Activated CD4-positive, alpha-beta T cell treated with anti-CD3 and anti-CD28 coated beads, Interleukin-2, amount 50 U/mL, for 48 hours (primary cell): ENCODE results near the gene ERG.

ENCODE experiments used
- DNase-seq, 2 experiments: peaks; one replicate each; pipeline ENCODE4 v3.0.0-alpha.2; 2020

Gene ERG

DNA sequence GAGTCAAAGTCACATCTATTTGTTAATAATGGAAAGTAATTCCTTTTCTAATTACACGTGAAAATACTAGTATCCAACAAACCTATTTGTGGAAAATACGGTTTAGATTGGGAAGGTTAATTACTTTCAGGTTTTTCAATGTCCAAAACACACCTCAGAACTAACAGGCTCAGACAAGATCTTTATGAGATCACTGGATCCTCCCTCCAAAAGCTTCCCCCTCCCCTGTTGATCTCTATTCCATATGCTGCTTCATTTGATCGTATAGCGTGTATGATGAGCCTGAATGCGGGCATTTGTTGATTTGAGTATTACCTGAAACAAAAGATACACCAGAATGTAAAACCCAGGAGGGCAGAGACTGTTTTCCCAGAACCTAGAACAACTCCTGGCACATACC is 26.5 kb downstream of the ERG start:
- no peak for DNase-seq

- DNase-seq: no peak
Measured at GRCh38 chr21:38470755-38471154, 27.5 kb downstream of the ERG start.

- no peak for DNase-seq
Measured at GRCh38 chr21:38469642-38470041, 28.6 kb downstream of the ERG start.

GRCh38 chr21:38468989-38469388 is 29.3 kb downstream of the ERG start:
- DNase-seq: no peak

DNA sequence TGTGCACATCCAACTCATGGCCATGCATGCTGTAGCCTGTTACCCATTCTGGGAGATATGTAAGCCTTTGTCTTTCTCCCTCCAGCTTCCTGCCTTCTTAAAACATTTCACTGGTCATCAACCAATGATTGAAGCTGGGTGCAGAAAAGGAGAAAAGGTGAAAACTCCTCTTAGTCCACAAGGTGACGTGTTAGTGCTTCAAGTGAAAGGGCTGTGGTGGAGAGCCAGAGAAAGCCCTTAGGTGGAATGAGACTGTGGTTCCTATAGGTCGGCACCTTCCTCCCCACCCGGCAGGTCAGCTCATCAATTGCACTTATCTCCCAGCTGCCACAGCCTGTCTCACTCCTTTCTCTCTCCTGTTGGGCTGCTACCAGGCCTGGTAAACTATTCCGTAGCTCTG is 30.4 kb downstream of the ERG start:
- DNase-seq: no peak

DNA sequence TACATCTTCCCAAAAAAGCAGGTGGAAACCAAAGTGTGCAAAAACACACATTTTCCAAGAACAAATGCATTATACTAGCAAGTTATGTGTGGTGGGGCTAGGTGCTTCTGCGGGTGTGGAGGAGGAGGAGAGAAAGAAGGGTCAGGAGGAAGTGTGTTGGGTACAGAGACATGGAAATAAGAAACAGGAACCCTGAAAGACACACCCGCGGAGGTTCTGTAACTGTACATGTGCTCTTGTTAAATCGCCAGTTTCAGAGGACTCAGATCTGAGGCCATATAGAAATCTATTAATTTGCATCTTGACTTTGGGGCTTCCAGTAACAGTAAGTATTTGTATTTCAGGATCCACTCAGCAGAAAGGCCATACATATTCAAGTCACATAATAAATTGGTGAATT is 30.9 kb downstream of the ERG start:
- DNase-seq: no peak

- DNase-seq: no peak
Measured at GRCh38 chr21:38460171-38460742, 38.0 kb downstream of the ERG start.

- no peak for DNase-seq
Measured at GRCh38 chr21:38459490-38459889, 38.8 kb downstream of the ERG start.

- DNase-seq: no peak
Measured at GRCh38 chr21:38455403-38455802, 42.9 kb downstream of the ERG start.

- DNase-seq: no peak
Measured at GRCh38 chr21:38454702-38455101, 43.6 kb downstream of the ERG start.

DNA sequence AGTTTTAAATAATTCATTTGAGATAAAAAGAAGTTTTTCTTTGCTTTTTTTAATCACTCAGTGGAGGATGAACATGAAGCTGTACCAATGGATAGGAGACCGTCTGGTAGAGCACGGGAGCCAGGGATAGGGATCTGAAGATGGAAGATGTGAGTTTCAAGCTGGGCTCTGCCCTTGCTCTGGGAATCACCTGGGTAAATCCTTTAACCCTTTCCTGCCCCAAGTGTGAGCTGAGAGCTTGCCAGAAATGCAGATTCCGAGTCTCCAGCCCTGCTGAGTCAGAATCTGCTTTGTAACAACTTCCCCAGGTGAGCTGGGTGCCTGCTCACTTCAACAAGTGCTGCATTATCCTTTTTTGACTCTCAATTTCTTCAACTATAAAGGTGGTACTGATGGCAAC is 44.1 kb downstream of the ERG start:
- no peak for DNase-seq

GRCh38 chr21:38448671-38449385 is 49.4 kb downstream of the ERG start:
- no peak for DNase-seq

DNA sequence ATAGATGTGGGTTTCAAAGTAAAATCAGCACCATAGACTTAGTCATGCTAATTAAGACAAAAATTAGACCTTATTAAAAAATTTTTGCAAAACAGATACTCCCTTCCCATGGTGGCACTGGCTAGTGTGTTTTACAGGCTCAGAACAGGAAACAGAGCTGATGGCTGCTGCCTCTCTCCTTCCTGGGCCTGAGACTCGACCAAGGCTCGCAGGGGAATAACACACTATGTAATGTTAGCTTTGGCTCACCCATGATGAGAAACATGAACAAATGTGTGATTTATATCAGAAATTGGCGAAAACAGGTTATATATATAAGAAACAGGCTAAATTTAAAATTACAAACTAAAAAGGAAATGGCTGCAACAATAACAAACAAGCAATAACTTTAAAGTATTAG is 50.7 kb downstream of the ERG start:
- no peak for DNase-seq

DNA sequence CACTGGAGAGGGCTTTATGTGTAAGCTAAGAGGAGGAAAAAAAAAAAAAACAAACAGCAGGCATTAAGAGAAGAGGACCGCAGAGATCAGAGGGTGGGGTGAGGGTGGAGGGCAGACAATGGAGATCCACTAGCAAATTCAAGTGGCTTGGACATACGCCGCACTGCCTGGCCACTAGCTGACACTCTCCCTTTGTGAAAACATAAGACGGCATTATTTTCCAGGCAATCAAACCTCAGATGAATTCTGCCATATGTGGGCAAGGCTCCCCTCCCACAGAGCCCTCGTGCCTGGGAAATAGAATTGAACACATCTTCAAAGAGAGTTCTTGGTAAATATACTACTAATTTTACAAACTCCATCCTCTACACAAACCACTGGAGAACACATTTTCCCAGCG is 53.6 kb downstream of the ERG start:
- DNase-seq: no peak

GRCh38 chr21:38443110-38443509 is 55.2 kb downstream of the ERG start:
- no peak for DNase-seq

- no peak for DNase-seq
Measured at GRCh38 chr21:38441153-38441552, 57.1 kb downstream of the ERG start.

DNA sequence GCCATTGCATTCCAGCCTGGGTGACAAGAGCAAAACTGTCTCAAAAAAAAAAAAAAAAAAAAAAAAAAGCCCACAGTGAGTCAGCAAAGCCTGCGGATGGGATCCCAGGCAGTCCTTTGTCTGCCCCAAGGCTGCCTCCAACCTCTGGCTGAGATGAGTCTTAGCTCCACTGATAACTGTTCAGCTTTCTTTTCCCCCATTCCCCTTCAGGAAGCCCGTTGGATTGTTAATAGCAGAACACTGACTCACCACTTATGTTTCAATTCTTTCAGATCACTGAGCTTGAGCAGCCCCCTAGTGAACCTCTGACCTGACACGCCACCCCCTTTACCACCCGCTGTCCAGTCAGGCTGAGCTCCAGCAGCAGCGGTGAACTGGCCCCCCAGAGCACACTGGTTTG is 57.5 kb downstream of the ERG start:
- DNase-seq: no peak

DNA sequence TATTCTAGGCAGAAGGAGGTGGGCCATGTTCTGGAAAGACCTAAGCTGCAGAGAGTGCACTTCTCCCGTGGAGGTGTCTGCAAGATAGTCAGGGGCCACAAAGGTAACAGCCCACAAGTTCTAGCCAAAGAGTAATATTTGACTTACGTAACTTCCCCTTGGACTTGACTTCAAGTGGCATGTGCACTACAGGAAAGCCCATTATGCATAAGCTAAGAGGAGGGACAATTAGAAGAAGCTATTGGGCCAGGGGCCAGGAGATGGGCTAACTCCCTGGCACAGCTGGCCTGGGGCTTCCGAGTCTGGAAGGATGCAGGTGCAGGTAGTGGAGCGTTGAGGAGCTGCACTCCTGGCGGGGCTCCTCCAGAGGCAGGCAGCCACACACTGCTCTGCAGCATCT is 58.3 kb downstream of the ERG start:
- no peak for DNase-seq

- no peak for DNase-seq
Measured at GRCh38 chr21:38439426-38439825, 58.9 kb downstream of the ERG start.

GRCh38 chr21:38438462-38438893 is 59.8 kb downstream of the ERG start:
- no peak for DNase-seq

DNA sequence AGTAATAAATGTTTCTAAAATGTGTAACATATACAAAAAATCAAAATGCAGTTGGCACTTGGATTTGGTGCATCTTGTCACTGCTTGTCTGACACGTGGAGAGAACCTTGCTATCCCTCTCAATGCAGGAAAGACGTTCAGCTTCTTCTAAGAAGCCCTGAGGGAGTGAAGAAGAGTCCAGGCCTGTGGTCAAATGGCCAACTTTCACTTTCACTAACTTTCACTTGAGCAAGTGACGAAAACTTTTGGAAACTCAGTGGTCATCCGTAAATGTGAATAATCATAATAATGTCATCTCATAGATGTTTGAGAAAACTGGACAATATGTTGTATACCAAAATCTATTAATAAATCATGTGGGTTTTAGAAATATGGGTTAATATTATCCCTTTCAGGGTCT is 61.9 kb downstream of the ERG start:
- DNase-seq: no peak

DNA sequence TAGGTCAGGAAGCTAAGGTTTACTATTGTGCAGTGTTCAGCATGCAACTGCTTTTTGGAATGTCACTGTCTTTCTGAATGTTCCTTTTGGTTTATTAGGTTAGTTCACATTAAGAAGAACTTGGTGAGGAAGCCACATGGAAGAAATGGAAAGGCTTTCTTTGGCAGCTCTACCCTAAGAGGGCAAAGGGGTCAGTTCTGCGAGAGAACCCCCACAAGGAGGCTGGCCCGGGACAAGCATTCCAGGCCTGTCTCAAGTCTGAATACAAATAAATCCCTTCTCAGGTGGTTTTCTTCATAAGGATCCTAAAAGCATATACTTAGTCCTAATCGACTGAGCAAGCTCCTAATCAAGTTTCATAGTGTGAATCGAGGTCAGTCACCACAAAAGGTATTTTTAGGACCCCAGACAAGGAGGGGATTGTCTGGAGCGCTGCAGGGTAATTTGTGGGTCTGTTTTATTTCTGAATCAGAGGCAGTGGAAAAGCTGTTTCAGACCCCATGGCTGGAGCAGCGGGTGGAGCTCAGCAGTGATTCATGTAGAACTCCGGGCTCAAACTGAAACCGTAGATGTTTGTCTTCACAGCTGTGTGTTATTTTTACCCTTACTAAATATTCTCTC is 63.3 kb downstream of the ERG start:
- DNase-seq: no peak

DNA sequence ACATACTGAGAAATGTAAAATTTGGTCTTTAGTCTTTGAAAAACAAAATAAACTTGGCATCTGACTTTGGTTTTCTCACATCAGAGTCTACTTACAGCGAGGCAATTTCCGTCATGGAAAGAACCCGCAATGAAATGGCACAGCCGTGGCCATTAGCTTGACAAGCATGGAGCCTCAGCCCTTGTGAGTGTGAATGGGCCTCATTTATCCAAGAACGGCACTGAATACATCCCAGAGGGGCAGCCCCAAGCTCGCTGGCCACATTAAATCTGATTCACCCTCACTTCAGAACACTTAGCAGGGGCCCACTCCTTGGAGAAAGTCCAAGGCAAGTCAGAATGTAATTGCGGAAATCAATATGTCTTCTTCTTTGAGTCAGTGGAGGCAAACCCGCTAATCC is 64.8 kb downstream of the ERG start:
- no peak for DNase-seq

DNA sequence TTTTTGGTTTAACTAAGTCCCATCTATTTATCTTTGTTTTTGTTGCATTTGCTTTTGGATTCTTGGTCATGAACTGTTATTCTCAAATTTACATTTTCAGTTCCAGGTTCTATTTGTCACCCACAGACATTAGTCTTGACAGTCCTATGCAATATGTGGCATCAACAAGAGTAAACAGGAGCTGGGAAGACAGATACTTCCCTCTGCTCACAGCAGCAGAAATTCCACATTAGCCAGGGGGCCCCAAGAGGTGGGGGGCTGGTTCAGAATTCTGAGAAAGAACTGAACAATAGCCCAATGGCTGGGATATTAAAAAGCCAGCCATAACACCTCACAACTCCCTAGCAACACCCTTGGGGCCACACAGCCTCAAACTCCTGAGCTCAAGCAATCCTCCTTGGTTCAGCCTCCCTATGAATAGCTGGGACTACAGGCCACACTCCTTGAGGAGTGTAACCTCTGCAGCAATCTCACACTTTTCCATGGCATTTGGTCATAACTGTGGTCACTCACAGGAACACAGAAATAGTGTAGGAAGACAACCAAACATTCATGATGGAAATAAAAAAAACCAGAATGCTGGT is 67.8 kb downstream of the ERG start:
- DNase-seq: no peak
